MM.1S (cell line): ENCODE data around the gene IGLON5.

ENCODE experiments used
- DNase-seq: peaks from one replicate; pipeline ENCODE4 v3.0.0-alpha.2; 2015
- H2AFZ ChIP-seq: fragments of 300-600 bp; sonication (generic); 2 replicates; pipeline ENCODE4 v1.6.0; 2016; ENCODE audit warnings: antibody characterized with exemption, low read length
- H3F3A ChIP-seq: fragments of 300-600 bp; sonication (generic); 2 replicates; pipeline ENCODE4 v1.6.1; 2016; ENCODE audit warnings: mild to moderate bottlenecking, antibody characterized with exemption, low read length, moderate library complexity, mixed read lengths; ENCODE audit not compliant: insufficient read depth
- H3K27ac ChIP-seq: fragments of 300-600 bp; sonication (generic); 2 replicates; pipeline ENCODE4 v1.5.1; 2016; ENCODE audit warnings: mild to moderate bottlenecking, low read length
- H3K27me3 ChIP-seq: fragments of 300-600 bp; sonication (generic); replicated peaks from 2 replicates; pipeline ENCODE4 v1.6.0; 2016; ENCODE audit warnings: low read length; ENCODE audit not compliant: insufficient read depth
- H3K36me3 ChIP-seq: fragments of 300-600 bp; sonication (generic); replicated peaks from 2 replicates; pipeline ENCODE4 v1.6.1; 2016; ENCODE audit warnings: mild to moderate bottlenecking, low read length, mixed read lengths; ENCODE audit not compliant: insufficient read depth
- H3K4me1 ChIP-seq: fragments of 300-600 bp; sonication (generic); 2 replicates; pipeline ENCODE4 v1.6.1; 2016; ENCODE audit warnings: low read length, mixed read lengths
- H3K4me2 ChIP-seq: fragments of 300-600 bp; sonication (generic); 2 replicates; pipeline ENCODE4 v1.6.0; 2016; ENCODE audit warnings: low read depth, low read length
- H3K4me3 ChIP-seq: fragments of 300-600 bp; sonication (generic); 2 replicates; pipeline ENCODE4 v1.5.1; 2016; ENCODE audit warnings: low read length, mixed read lengths
- H3K79me2 ChIP-seq: fragments of 300-600 bp; sonication (generic); 2 replicates; pipeline ENCODE4 v1.6.1; 2016; ENCODE audit warnings: mixed run types, low read length, mixed read lengths
- H3K9ac ChIP-seq: fragments of 300-600 bp; sonication (generic); 2 replicates; pipeline ENCODE4 v1.6.1; 2016; ENCODE audit warnings: low read length, mixed read lengths
- H3K9me2 ChIP-seq: fragments of 300-600 bp; sonication (generic); replicated peaks from 2 replicates; pipeline ENCODE4 v1.6.1; 2016; ENCODE audit warnings: mild to moderate bottlenecking, low read length, mixed read lengths; ENCODE audit not compliant: insufficient read depth
- H3K9me3 ChIP-seq: fragments of 300-600 bp; sonication (generic); replicated peaks from 2 replicates; pipeline ENCODE4 v1.6.1; 2016; ENCODE audit warnings: mild to moderate bottlenecking, low read length, mixed read lengths; ENCODE audit not compliant: insufficient read depth
- H4K20me1 ChIP-seq: fragments of 300-600 bp; sonication (generic); 2 replicates; pipeline ENCODE4 v1.6.1; 2016; ENCODE audit warnings: mild to moderate bottlenecking, low read length, moderate library complexity, mixed read lengths; ENCODE audit not compliant: insufficient read depth
- CTCF ChIP-seq: fragments of 300-600 bp; sonication (generic); IDR thresholded peaks from 2 replicates; pipeline ENCODE4 v1.5.1; 2016; ENCODE audit warnings: antibody characterized with exemption, low read length, mixed read lengths
- EZH2 ChIP-seq: fragments of 300-600 bp; sonication (generic); optimal IDR thresholded peaks from 2 replicates; pipeline ENCODE3; 2017; ENCODE audit warnings: low read depth, mild to moderate bottlenecking, antibody characterized with exemption, low read length, mixed read lengths
- EZH2phosphoT487 ChIP-seq: fragments of 300-600 bp; sonication (generic); IDR thresholded peaks from 2 replicates; pipeline ENCODE4 v1.6.1; 2018; ENCODE audit warnings: antibody characterized with exemption, low read length

The IGLON5 gene

GRCh38 chr19:51272183-51272810 lies 39.1 kb upstream of the IGLON5 start:
- Histone ChIP-seq H3K9me3 (no peaks in the 10 kb centered on the region), H3K4me3 (no peak overlapping the region), H3K9me2 (no peaks in the 10 kb centered on the region), H3K9ac (no peak overlapping the region), H3K4me2 (no peak overlapping the region), H3K27ac (no peak overlapping the region), H2AFZ (no peak overlapping the region), H3F3A (no peaks in the 10 kb centered on the region), H3K36me3 (no peaks in the 10 kb centered on the region), H3K27me3 (no peaks in the 10 kb centered on the region), H3K4me1 (no peaks in the 10 kb centered on the region), H3K79me2 (no peaks in the 10 kb centered on the region), H4K20me1 (no peaks in the 10 kb centered on the region)
- DNase-seq = no peak
- TF ChIP-seq EZH2 (no peak), EZH2phosphoT487 (no peak), CTCF (no peak)

- H3K9me2 ChIP-seq = no peaks in the 10 kb centered on the region
- no peak overlapping the region for H3K27ac ChIP-seq
- no peaks in the 10 kb centered on the region for H3K36me3 ChIP-seq
- H2AFZ ChIP-seq = no peak overlapping the region
- no peaks in the 10 kb centered on the region for H3K9me3 ChIP-seq
- no peak for DNase-seq
- no peak overlapping the region for H3K4me3 ChIP-seq
- no peaks in the 10 kb centered on the region for H3K27me3 ChIP-seq
- no peaks in the 10 kb centered on the region for H4K20me1 ChIP-seq
- no peak overlapping the region for H3K4me2 ChIP-seq
- no peak overlapping the region for H3K9ac ChIP-seq
- no peaks in the 10 kb centered on the region for H3F3A ChIP-seq
- H3K4me1 ChIP-seq = no peaks in the 10 kb centered on the region
- TF ChIP-seq EZH2 (no peak), EZH2phosphoT487 (no peak), CTCF (no peak)
- H3K79me2 ChIP-seq = no peaks in the 10 kb centered on the region
These were observed 37.2 kb upstream of the IGLON5 start for GRCh38 chr19:51274049-51274770.

GRCh38 chr19:51277112-51277511 lies 34.3 kb upstream of the IGLON5 start:
- Histone ChIP-seq H3K79me2 (no peaks in the 10 kb centered on the region), H3K4me3 (no peak overlapping the region), H3K9me2 (no peaks in the 10 kb centered on the region), H3K9me3 (no peaks in the 10 kb centered on the region), H3K9ac (no peak overlapping the region), H3K36me3 (no peaks in the 10 kb centered on the region), H4K20me1 (no peaks in the 10 kb centered on the region), H3K27ac (no peak overlapping the region), H3F3A (no peaks in the 10 kb centered on the region), H3K27me3 (no peaks in the 10 kb centered on the region), H2AFZ (no peak overlapping the region), H3K4me1 (no peaks in the 10 kb centered on the region), H3K4me2 (no peak overlapping the region)
- DNase-seq = no peak
- TF ChIP-seq CTCF = no peak
- no peak for TF ChIP-seq EZH2
- no peak for TF ChIP-seq EZH2phosphoT487
